Right lobe of liver (tissue), 6 donors: ENCODE results near the gene SLC22A23. TPM values are rescaled to one million over a fixed set of nuclear protein-coding genes. Genes with fewer than 3 reads are reported as not detected.
A peak's percentile ranks its signal among the peaks of the same experiment; 100 is the strongest.

Source experiments
- ATAC-seq, 4 donors: fragments of 200-7000 bp; cut with Tn5 transposase; one replicate each; pipeline ENCODE4 v1.9.1; 2020; ENCODE audit warnings: mild to moderate bottlenecking in 4 of 4, moderate library complexity in 4 of 4
- DNase-seq, 3 donors: peaks; one replicate each; pipeline ENCODE4 v3.0.0-alpha.2; 2020
- H3K27ac ChIP-seq, 3 donors: fragments of 200-600 bp; one replicate each; pipeline ENCODE4 v1.8.0; 2022
- H3K27me3 ChIP-seq, 2 donors: fragments of 200-600 bp; one replicate each; pipeline ENCODE4 v1.8.0; 2022
- H3K36me3 ChIP-seq, 4 donors: fragments of 200-600 bp; sonication (generic) in 1 of 4; one replicate each; pipeline versions ENCODE4 v1.5.1 to v1.8.0; 2017 to 2022; ENCODE audit warnings: control low read depth in 1 of 4
- H3K4me1 ChIP-seq, 4 donors: fragments of 200-600 bp; sonication (generic) in 1 of 4; one replicate each; pipeline versions ENCODE4 v1.5.1 to v1.8.0; 2017 to 2022; ENCODE audit warnings: control low read depth in 1 of 4
- H3K4me3 ChIP-seq, 3 donors: fragments of 200-600 bp; one replicate each; pipeline ENCODE4 v1.8.0; 2022
- H3K9me3 ChIP-seq, 4 donors: fragments of 200-600 bp; sonication (generic) in 1 of 4; one replicate each; pipeline versions ENCODE4 v1.5.1 to v1.8.0; 2017 to 2022; ENCODE audit warnings: control low read depth in 1 of 4
- POLR2A ChIP-seq: fragments of 450-650 bp; IDR thresholded peaks from one replicate; pipeline ENCODE4 v1.6.1; 2017; ENCODE audit warnings: antibody characterized with exemption, mild to moderate bottlenecking
- WGBS: methylation state at CpG from one replicate; pipeline ENCODE4 v1.1.6; 2018; ENCODE audit warnings: low coverage, low lambda C conversion rate; ENCODE audit not compliant: insufficient coverage; ENCODE audit errors: missing lambda C conversion rate; 5-methylcytosine and 5-hydroxymethylcytosine counted together
- intact Hi-C, 2 donors: fragments of 100-400 bp; cut with DNase I; formaldehyde crosslinking; loops; one replicate each; pipeline versions ENCODE4 v1.11.2 to v1.14.1; 2022
- total RNA-seq, 6 experiments: library from RNA; depleted of rRNA in 2 of 6; stranded (reverse); fragments of >200 nt in 2 of 6; fragmentation: NEBNext Ultra II Directional in 3 of 6; extraction: Animal tissue kit (Norgen Biotek cat#: 25700) in 3 of 6; gene quantifications; one replicate each; pipeline versions ENCODE4 v1.1.0 to v1.2.4, GENCODE V29; 2016 to 2023
- TF ChIP-seq, protein P1 (sequence below), 4 donors: fragments of 200-600 bp in 3 of 4; fragments of 450-650 bp in 1 of 4; IDR thresholded peaks; one replicate each; pipeline versions ENCODE4 v1.5.1 to v1.8.0; 2016 to 2022; ENCODE audit warnings: antibody characterized with exemption in 4 of 4, mild to moderate bottlenecking in 2 of 4
- donor health status: DM: no; HTN: yes; CAD: no.
- donor health status: DM: no; HTN: no; CAD: no.
- donor health status: DM: no; HTN: no; CAD: no.
- donor health status: DM: no; HTN: yes; CAD: no.
- donor health status: DM: no; HTN: yes; CAD: no.

Gene SLC22A23
- total RNA-seq, 6 experiments from 2014 or later = 11.7 to 27.6 (median 16.3) TPM

DNA sequence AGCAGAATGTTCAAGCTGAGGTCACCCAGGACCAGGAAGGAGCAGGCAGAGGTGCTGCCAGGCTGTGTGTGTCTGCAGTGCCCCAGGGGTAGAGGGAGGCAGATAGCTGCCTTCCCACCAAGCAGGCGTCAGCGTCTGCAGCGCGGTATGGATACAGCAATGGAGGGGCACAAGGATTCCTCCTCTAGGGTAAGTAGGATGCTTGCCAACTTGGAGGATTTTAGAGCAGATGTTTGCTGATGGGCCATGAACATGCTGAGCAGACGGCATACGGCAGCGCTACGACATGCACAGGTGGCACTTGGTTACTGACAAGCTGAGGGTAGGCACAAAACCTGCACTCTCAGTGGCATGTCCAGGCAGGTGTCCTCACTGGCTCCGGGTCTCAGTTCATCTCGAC is 150.0 kb downstream of the SLC22A23 start:
- intact Hi-C loops = no loop called here
- H3K27me3 ChIP-seq = no peaks in the 10 kb centered on the region
- 92% methylated on average over 4 of the region's 10 CpGs for WGBS
- ATAC-seq = peak in 1 of 4 donors; percentile 12
- H3K9me3 ChIP-seq = no peaks in the 10 kb centered on the region
- H3K4me3 ChIP-seq = no peak overlapping the region
- peaks cover 0 to 7% (median 0%) of the 10 kb centered on the region in 4 donors for H3K36me3 ChIP-seq
- H3K4me1 ChIP-seq = no peaks in the 10 kb centered on the region
- no peak overlapping the region for H3K27ac ChIP-seq
- TF ChIP-seq, protein P1, sequence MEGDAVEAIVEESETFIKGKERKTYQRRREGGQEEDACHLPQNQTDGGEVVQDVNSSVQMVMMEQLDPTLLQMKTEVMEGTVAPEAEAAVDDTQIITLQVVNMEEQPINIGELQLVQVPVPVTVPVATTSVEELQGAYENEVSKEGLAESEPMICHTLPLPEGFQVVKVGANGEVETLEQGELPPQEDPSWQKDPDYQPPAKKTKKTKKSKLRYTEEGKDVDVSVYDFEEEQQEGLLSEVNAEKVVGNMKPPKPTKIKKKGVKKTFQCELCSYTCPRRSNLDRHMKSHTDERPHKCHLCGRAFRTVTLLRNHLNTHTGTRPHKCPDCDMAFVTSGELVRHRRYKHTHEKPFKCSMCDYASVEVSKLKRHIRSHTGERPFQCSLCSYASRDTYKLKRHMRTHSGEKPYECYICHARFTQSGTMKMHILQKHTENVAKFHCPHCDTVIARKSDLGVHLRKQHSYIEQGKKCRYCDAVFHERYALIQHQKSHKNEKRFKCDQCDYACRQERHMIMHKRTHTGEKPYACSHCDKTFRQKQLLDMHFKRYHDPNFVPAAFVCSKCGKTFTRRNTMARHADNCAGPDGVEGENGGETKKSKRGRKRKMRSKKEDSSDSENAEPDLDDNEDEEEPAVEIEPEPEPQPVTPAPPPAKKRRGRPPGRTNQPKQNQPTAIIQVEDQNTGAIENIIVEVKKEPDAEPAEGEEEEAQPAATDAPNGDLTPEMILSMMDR (IDR thresholded peaks at IDR 0.05) = no peak
- peak in 1 of 3 donors; percentile 36 for DNase-seq

GRCh38 chr6:3305831-3306230 is 151.0 kb downstream of the SLC22A23 start:
- peak in 1 of 3 donors; percentile 26 for DNase-seq

GRCh38 chr6:3305216-3305565 is 151.7 kb downstream of the SLC22A23 start:
- TF ChIP-seq, protein P1 (IDR thresholded peaks at IDR 0.05) = no peak
- TF ChIP-seq POLR2A = no peak
- Histone ChIP-seq H3K27ac (no peak overlapping the region), H3K4me1 (no peaks in the 10 kb centered on the region), H3K27me3 (no peaks in the 10 kb centered on the region), H3K9me3 (no peaks in the 10 kb centered on the region), H3K36me3 (peaks cover 0 to 7% (median 0%) of the 10 kb centered on the region in 4 donors), H3K4me3 (no peak overlapping the region)
- ATAC-seq (no peak), DNase-seq (no peak)
- 96% methylated on average over 6 of the region's 8 CpGs for WGBS
- intact Hi-C loops = no loop called here

More at GRCh38 chr6:3305831-3306230, 151.0 kb downstream of the SLC22A23 start:
- Histone ChIP-seq H3K9me3 (no peaks in the 10 kb centered on the region), H3K36me3 (peaks cover 0 to 7% (median 0%) of the 10 kb centered on the region in 4 donors), H3K27me3 (no peaks in the 10 kb centered on the region), H3K4me3 (no peak overlapping the region), H3K4me1 (no peaks in the 10 kb centered on the region), H3K27ac (no peak overlapping the region)
- no peak for TF ChIP-seq POLR2A
- TF ChIP-seq, protein P1 (IDR thresholded peaks at IDR 0.05) = no peak
- intact Hi-C loops = no loop called here
- WGBS = 100% methylated on average over 1 of the region's 3 CpGs
- ATAC-seq = no peak

DNA sequence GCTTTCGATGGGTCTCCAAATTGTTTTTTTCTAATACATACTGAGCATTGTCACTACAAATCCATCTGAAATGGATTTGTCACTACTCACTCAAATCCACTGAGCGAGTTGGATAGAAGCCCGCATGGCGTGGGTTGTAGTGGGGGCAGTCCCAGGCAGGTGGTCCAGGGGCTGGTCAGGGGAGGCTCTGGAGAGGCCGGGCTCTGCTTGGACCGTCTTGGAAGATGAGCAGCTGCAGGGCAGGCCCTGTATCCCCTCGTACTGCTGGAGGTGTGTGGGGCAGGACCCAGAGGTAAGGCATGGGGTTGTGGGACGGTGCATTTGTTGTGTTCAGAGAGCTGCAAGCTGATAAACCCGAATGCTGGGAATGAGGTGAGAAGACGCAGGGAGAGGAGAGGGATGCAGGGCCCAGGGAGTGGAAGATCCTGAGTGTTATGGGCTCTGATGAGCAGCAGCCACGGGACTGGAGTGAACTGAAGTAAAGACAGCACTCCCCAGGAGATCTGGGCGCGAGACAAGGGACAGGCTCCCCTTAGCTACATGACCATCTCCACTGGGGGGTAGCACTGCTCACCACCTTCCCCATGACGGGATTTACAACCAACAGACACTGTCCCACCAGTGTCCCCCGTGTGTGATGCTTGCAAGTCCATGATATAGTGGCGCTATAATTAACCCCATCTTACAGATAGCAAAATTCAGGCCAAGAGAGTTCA is 152.2 kb downstream of the SLC22A23 start:
- intact Hi-C loops = no loop called here
- Histone ChIP-seq H3K27ac (no peak overlapping the region), H3K9me3 (no peaks in the 10 kb centered on the region), H3K4me3 (no peak overlapping the region), H3K4me1 (no peaks in the 10 kb centered on the region), H3K27me3 (no peaks in the 10 kb centered on the region), H3K36me3 (peaks cover 0 to 7% (median 0%) of the 10 kb centered on the region in 4 donors)
- TF ChIP-seq, protein P1 (IDR thresholded peaks at IDR 0.05) = no peak
- TF ChIP-seq POLR2A = no peak
- DNase-seq (peak in 1 of 3 donors; percentile 34), ATAC-seq (peak in 1 of 4 donors; percentile 18)
- 84% methylated on average over 11 of the region's 16 CpGs for WGBS
